ENCODE results near the gene ZYG11B. TPM values are rescaled to one million over a fixed set of nuclear protein-coding genes. Genes with fewer than 3 reads are reported as not detected.
"Not testable (repeated sequence)": the region's sequence is repeated elsewhere in the genome, so short reads cannot be mapped to it uniquely, and the experiment has no call there.

ZYG11B gene
- total RNA-seq, 1 donor from 2014 or later, result 39.5 TPM

DNA sequence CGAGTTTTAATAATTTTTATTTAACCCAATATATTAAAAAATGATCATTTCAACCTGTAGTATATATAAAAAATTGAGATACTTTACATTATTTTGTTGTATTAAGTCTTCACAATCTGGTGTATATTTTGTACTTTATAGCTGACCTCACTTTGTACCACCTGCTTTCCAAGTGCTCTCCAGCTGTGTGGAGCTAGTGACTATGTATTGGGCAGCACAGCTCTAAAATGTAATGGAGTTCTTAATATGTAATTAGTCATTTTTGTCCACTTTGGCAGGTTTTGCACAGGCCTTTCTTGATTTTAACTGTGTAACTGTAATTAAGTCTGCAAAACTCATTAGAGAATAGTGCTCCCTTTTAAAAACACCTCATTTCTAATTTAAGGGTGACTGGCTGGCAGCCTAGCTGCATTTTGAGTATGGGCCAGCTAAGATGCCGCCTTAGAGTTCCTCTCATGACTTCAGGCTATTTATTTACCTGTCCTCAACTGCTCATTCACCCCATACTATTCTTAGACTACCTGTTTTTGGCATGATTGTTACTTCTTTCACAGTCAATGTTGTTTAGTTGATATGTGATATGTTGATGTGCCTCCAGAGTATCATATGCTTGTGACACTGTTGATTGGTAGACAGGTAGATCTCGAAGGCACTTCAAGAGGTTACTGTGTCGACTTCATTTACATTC, 43.2 kb downstream of the ZYG11B start:
- H3K27ac Mint-ChIP-seq, result no peak overlapping the region
- H3K9me3 Mint-ChIP-seq, result no peaks in the 10 kb centered on the region
- no peaks in the 10 kb centered on the region for H3K4me1 Mint-ChIP-seq
- peaks cover 21% of the 10 kb centered on the region for H4K20me1 ChIP-seq (ENCODE audit: low read depth)
- no peak overlapping the region for H3K4me3 Mint-ChIP-seq
- no peaks in the 10 kb centered on the region for H3K27me3 ChIP-seq
- H3F3A ChIP-seq (ENCODE audit: low read depth), result no peaks in the 10 kb centered on the region
- H3K4me3 ChIP-seq, result no peak overlapping the region
- TF ChIP-seq EZH2phosphoT487 (IDR thresholded peaks at IDR 0.05) (no peak), CTCF (IDR thresholded peaks at IDR 0.05) (no peak), EZH2 (IDR thresholded peaks at IDR 0.05) (no peak)
- H3K27ac ChIP-seq, result no peak overlapping the region
- H3K36me3 ChIP-seq, result no peaks in the 10 kb centered on the region
- no peaks in the 10 kb centered on the region for H3K4me1 ChIP-seq
- H3K27me3 Mint-ChIP-seq (ENCODE audit: insufficient read depth, low read depth), result peaks cover 2% of the 10 kb centered on the region
- H3K9ac ChIP-seq, result no peak overlapping the region
- H3K9me3 ChIP-seq (ENCODE audit: low read depth), result no peaks in the 10 kb centered on the region
- peaks cover 14% of the 10 kb centered on the region for H3K36me3 Mint-ChIP-seq
- no peak for DNase-seq (ENCODE audit: low spot score)
- peaks cover 5% of the 10 kb centered on the region for H3K79me2 ChIP-seq (ENCODE audit: low read depth)
- H3K4me2 ChIP-seq, result no peak overlapping the region
- H2AFZ ChIP-seq (replicated peaks), result no peak overlapping the region

DNA sequence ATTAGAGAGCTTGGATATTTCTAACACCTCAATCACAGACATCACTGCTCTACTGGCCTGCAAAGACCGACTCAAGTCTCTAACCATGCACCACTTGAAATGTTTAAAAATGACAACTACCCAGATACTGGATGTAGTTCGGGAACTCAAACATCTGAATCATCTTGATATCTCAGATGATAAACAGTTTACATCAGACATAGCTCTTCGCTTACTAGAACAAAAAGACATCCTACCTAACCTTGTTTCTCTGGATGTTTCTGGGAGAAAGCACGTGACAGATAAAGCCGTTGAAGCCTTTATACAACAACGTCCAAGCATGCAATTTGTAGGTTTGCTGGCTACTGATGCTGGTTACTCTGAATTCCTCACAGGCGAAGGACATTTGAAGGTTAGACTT, 45.1 kb downstream of the ZYG11B start:
- peaks cover 21% of the 10 kb centered on the region for H4K20me1 ChIP-seq (ENCODE audit: low read depth)
- DNase-seq (ENCODE audit: low spot score), result no peak
- H3K27ac Mint-ChIP-seq, result no peak overlapping the region

DNA sequence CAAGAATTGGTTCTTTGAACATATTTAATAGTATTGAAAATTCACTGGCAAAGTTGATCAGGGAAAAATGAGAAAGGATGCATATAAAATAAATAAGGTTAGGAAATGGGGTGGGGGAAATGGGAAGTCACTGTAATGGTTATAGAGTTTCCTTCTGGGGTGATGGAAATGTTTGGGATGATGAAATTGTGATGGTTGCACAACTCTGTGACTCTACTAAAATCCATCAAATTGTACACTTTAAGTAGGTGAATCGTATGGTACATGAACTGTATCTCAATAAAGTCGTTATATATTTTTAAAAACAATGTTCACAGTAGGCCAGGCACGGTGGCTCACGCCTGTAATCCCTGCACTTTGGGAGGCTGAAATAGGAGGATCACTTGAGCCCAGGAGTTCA, 59.9 kb downstream of the ZYG11B start:
- no peak overlapping the region for H3K9ac ChIP-seq
- H3K9me3 ChIP-seq (ENCODE audit: low read depth), result no peaks in the 10 kb centered on the region
- peaks cover 6% of the 10 kb centered on the region for H3K36me3 ChIP-seq
- Mint-ChIP-seq H3K9me3 (no peaks in the 10 kb centered on the region), H3K4me3 (no peak overlapping the region), H3K27me3 (ENCODE audit: insufficient read depth, low read depth) (peaks cover 3% of the 10 kb centered on the region), H3K4me1 (no peaks in the 10 kb centered on the region), H3K27ac (no peak overlapping the region), H3K36me3 (peaks cover 17% of the 10 kb centered on the region)
- H3K27me3 ChIP-seq, result no peaks in the 10 kb centered on the region
- no peak overlapping the region for H3K4me2 ChIP-seq
- H3K4me3 ChIP-seq, result no peak overlapping the region
- no peak overlapping the region for H3K27ac ChIP-seq
- no peaks in the 10 kb centered on the region for H3F3A ChIP-seq (ENCODE audit: low read depth)
- no peaks in the 10 kb centered on the region for H3K79me2 ChIP-seq (ENCODE audit: low read depth)
- no peaks in the 10 kb centered on the region for H4K20me1 ChIP-seq (ENCODE audit: low read depth)
- no peak for TF ChIP-seq EZH2phosphoT487 (IDR thresholded peaks at IDR 0.05)
- no peak for TF ChIP-seq EZH2 (IDR thresholded peaks at IDR 0.05)
- TF ChIP-seq CTCF (IDR thresholded peaks at IDR 0.05), result no peak
- H2AFZ ChIP-seq (replicated peaks), result no peak overlapping the region
- H3K4me1 ChIP-seq, result no peaks in the 10 kb centered on the region
- no peak for DNase-seq (ENCODE audit: low spot score)

More for the DNA sequence above, 45.1 kb downstream of the ZYG11B start:
- H3K4me1 ChIP-seq, result no peaks in the 10 kb centered on the region
- no peaks in the 10 kb centered on the region for H3K36me3 ChIP-seq
- no peak for TF ChIP-seq EZH2 (IDR thresholded peaks at IDR 0.05)
- TF ChIP-seq CTCF (IDR thresholded peaks at IDR 0.05), result no peak
- no peak for TF ChIP-seq EZH2phosphoT487 (IDR thresholded peaks at IDR 0.05)
- H2AFZ ChIP-seq (replicated peaks), result no peak overlapping the region
- Mint-ChIP-seq H3K9me3 (no peaks in the 10 kb centered on the region), H3K36me3 (peaks cover 18% of the 10 kb centered on the region), H3K27me3 (ENCODE audit: insufficient read depth, low read depth) (peaks cover 2% of the 10 kb centered on the region), H3K4me3 (no peak overlapping the region), H3K4me1 (no peaks in the 10 kb centered on the region)
- H3K79me2 ChIP-seq (ENCODE audit: low read depth), result peaks cover 8% of the 10 kb centered on the region
- no peaks in the 10 kb centered on the region for H3F3A ChIP-seq (ENCODE audit: low read depth)
- H3K4me2 ChIP-seq, result no peak overlapping the region
- H3K27me3 ChIP-seq, result no peaks in the 10 kb centered on the region
- H3K4me3 ChIP-seq, result no peak overlapping the region
- H3K9ac ChIP-seq, result no peak overlapping the region
- no peak overlapping the region for H3K27ac ChIP-seq
- no peaks in the 10 kb centered on the region for H3K9me3 ChIP-seq (ENCODE audit: low read depth)

- H3K4me3 ChIP-seq; H3K27me3 Mint-ChIP-seq (ENCODE audit: insufficient read depth, low read depth); H3K4me1 Mint-ChIP-seq: not testable (repeated sequence)
Measured at GRCh38 chr1:52790429-52790828, 64.2 kb downstream of the ZYG11B start.

More at GRCh38 chr1:52790429-52790828, 64.2 kb downstream of the ZYG11B start:
- H3K27me3 ChIP-seq; H3K9me3 ChIP-seq (ENCODE audit: low read depth); H3K36me3 ChIP-seq; H4K20me1 ChIP-seq (ENCODE audit: low read depth); H3K79me2 ChIP-seq (ENCODE audit: low read depth); H3K9me3 Mint-ChIP-seq; DNase-seq (ENCODE audit: low spot score); H3K4me2 ChIP-seq; H3F3A ChIP-seq (ENCODE audit: low read depth); H3K9ac ChIP-seq; H3K27ac Mint-ChIP-seq; H2AFZ ChIP-seq (replicated peaks); H3K4me1 ChIP-seq; H3K36me3 Mint-ChIP-seq; H3K4me3 Mint-ChIP-seq; H3K27ac ChIP-seq: not testable (repeated sequence)
